Loucy (cell line): ENCODE results near the gene MYOT.

ENCODE experiments used
- H2AFZ ChIP-seq: fragments of 200-600 bp; sonication (generic); 2 replicates; pipeline ENCODE4 v1.6.0; 2016; ENCODE audit warnings: antibody characterized with exemption, mild to moderate bottlenecking, low read length, moderate library complexity
- H3F3A ChIP-seq: fragments of 200-600 bp; 2 replicates; pipeline ENCODE4 v1.6.0; 2016; ENCODE audit warnings: antibody characterized with exemption, low read depth, mild to moderate bottlenecking
- H3K27me3 ChIP-seq: fragments of 200-600 bp; sonication (generic); 2 replicates; pipeline ENCODE4 v1.6.1; 2014; ENCODE audit warnings: low read length, mild to moderate bottlenecking; ENCODE audit not compliant: insufficient read depth, poor library complexity, severe bottlenecking
- H3K36me3 ChIP-seq: fragments of 200-600 bp; sonication (generic); 2 replicates; pipeline ENCODE4 v1.6.1; 2016; ENCODE audit warnings: low read length; ENCODE audit not compliant: insufficient read depth
- H3K4me1 ChIP-seq: fragments of 200-600 bp; sonication (generic); 2 replicates; pipeline ENCODE4 v1.5.1; 2014; ENCODE audit warnings: low read length, mild to moderate bottlenecking; ENCODE audit not compliant: insufficient read depth, poor library complexity, severe bottlenecking
- H3K4me2 ChIP-seq: fragments of 200-600 bp; sonication (generic); 2 replicates; pipeline ENCODE4 v1.6.0; 2014; ENCODE audit warnings: antibody characterized with exemption, low read length, low read depth, mild to moderate bottlenecking; ENCODE audit not compliant: poor library complexity, severe bottlenecking
- H3K4me3 ChIP-seq: fragments of 200-600 bp; sonication (generic); 2 replicates; pipeline ENCODE4 v1.5.1; 2014; ENCODE audit warnings: low read length, mild to moderate bottlenecking, mixed read lengths; ENCODE audit not compliant: poor library complexity, severe bottlenecking
- H3K79me2 ChIP-seq: fragments of 200-600 bp; sonication (generic); 2 replicates; pipeline ENCODE4 v1.6.1; 2014; ENCODE audit warnings: low read length; ENCODE audit not compliant: insufficient read depth
- H3K9ac ChIP-seq: fragments of 200-600 bp; sonication (generic); 2 replicates; pipeline ENCODE4 v1.6.0; 2014; ENCODE audit warnings: mild to moderate bottlenecking, low read depth, low read length, moderate library complexity; ENCODE audit not compliant: poor library complexity, severe bottlenecking
- H3K9me2 ChIP-seq: fragments of 200-600 bp; sonication (generic); replicated peaks from 2 replicates; pipeline ENCODE4 v1.6.1; 2016; ENCODE audit warnings: low read depth, low read length, mixed read lengths
- H3K9me3 ChIP-seq: fragments of 200-600 bp; sonication (generic); 2 replicates; pipeline ENCODE4 v1.6.1; 2014; ENCODE audit warnings: mild to moderate bottlenecking, antibody characterized with exemption, low read length, low read depth; ENCODE audit not compliant: insufficient read depth
- H4K20me1 ChIP-seq: fragments of 200-600 bp; sonication (generic); 2 replicates; pipeline ENCODE4 v1.6.0; 2014; ENCODE audit warnings: antibody characterized with exemption, low read length, mild to moderate bottlenecking; ENCODE audit not compliant: insufficient read depth, poor library complexity, severe bottlenecking
- CTCF ChIP-seq: fragments of 200-600 bp; sonication (generic); conservative IDR thresholded peaks from 2 replicates; pipeline ENCODE4 v1.5.1; 2014; ENCODE audit warnings: mild to moderate bottlenecking, antibody characterized with exemption, low read length
- EZH2phosphoT487 ChIP-seq: fragments of 200-600 bp; IDR thresholded peaks from 2 replicates; pipeline ENCODE4 v1.6.1; 2018; ENCODE audit warnings: antibody characterized with exemption, mild to moderate bottlenecking, moderate library complexity, borderline replicate concordance

Gene MYOT

GRCh38 chr5:137838976-137839375, 28.7 kb upstream of the MYOT start:
- H3K36me3 ChIP-seq: no peaks in the 10 kb centered on the region
- no peaks in the 10 kb centered on the region for H3K9me2 ChIP-seq
- no peaks in the 10 kb centered on the region for H3K27me3 ChIP-seq
- H4K20me1 ChIP-seq: no peaks in the 10 kb centered on the region
- H3K4me1 ChIP-seq: peaks cover 8% of the 10 kb centered on the region
- no peak overlapping the region for H2AFZ ChIP-seq
- no peak overlapping the region for H3K9ac ChIP-seq
- no peaks in the 10 kb centered on the region for H3K9me3 ChIP-seq
- TF ChIP-seq CTCF (no peak), EZH2phosphoT487 (no peak)
- H3F3A ChIP-seq: no peaks in the 10 kb centered on the region
- H3K4me3 ChIP-seq: no peak overlapping the region
- H3K79me2 ChIP-seq: no peaks in the 10 kb centered on the region
- no peak overlapping the region for H3K4me2 ChIP-seq

GRCh38 chr5:137842296-137842695, 25.4 kb upstream of the MYOT start:
- H3K9ac ChIP-seq: no peak overlapping the region
- H3K27me3 ChIP-seq: no peaks in the 10 kb centered on the region
- no peaks in the 10 kb centered on the region for H3K9me3 ChIP-seq
- H3K36me3 ChIP-seq: no peaks in the 10 kb centered on the region
- H2AFZ ChIP-seq: no peak overlapping the region
- no peaks in the 10 kb centered on the region for H4K20me1 ChIP-seq
- TF ChIP-seq CTCF (no peak), EZH2phosphoT487 (no peak)
- no peak overlapping the region for H3K4me2 ChIP-seq
- H3K4me1 ChIP-seq: peaks cover 20% of the 10 kb centered on the region
- no peaks in the 10 kb centered on the region for H3K9me2 ChIP-seq
- H3F3A ChIP-seq: no peaks in the 10 kb centered on the region
- H3K4me3 ChIP-seq: no peak overlapping the region
- no peaks in the 10 kb centered on the region for H3K79me2 ChIP-seq

- H2AFZ ChIP-seq: no peak overlapping the region
- no peak overlapping the region for H3K4me3 ChIP-seq
- no peaks in the 10 kb centered on the region for H3K79me2 ChIP-seq
- H3K27me3 ChIP-seq: no peaks in the 10 kb centered on the region
- no peak overlapping the region for H3K4me2 ChIP-seq
- H4K20me1 ChIP-seq: no peaks in the 10 kb centered on the region
- no peaks in the 10 kb centered on the region for H3F3A ChIP-seq
- H3K9me3 ChIP-seq: no peaks in the 10 kb centered on the region
- no peak for TF ChIP-seq EZH2phosphoT487
- no peak for TF ChIP-seq CTCF
- H3K36me3 ChIP-seq: no peaks in the 10 kb centered on the region
- no peak overlapping the region for H3K9ac ChIP-seq
- H3K9me2 ChIP-seq: no peaks in the 10 kb centered on the region
- H3K4me1 ChIP-seq: peaks cover 25% of the 10 kb centered on the region
These were observed 23.9 kb upstream of the MYOT start for GRCh38 chr5:137843676-137844299.
